Measurements from ENCODE around the gene PFKFB3.

DNA sequence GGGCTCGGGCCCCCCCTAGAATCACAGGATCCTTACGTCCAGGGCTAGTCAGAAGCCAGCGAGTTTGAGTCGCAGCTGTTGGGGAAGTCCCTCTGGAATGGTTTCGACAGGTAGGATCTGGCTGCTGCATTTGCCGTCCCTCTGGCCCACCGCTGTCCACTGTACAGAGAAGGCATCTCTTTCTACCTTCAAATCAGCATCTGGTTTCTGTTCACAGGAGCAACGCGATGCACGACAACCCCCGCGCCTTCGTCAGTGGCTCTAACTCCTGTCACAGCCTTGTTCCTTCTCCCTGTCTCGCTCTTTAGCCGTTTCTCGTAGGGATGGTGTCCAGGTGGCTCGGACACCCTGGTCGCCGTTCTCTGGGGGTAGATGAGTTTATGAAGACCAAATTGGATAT lies 11.2 kb upstream of the PFKFB3 start:
- TF ChIP-seq, protein P1, sequence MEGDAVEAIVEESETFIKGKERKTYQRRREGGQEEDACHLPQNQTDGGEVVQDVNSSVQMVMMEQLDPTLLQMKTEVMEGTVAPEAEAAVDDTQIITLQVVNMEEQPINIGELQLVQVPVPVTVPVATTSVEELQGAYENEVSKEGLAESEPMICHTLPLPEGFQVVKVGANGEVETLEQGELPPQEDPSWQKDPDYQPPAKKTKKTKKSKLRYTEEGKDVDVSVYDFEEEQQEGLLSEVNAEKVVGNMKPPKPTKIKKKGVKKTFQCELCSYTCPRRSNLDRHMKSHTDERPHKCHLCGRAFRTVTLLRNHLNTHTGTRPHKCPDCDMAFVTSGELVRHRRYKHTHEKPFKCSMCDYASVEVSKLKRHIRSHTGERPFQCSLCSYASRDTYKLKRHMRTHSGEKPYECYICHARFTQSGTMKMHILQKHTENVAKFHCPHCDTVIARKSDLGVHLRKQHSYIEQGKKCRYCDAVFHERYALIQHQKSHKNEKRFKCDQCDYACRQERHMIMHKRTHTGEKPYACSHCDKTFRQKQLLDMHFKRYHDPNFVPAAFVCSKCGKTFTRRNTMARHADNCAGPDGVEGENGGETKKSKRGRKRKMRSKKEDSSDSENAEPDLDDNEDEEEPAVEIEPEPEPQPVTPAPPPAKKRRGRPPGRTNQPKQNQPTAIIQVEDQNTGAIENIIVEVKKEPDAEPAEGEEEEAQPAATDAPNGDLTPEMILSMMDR (IDR thresholded peaks at IDR 0.05) = no peak
- no peak for TF ChIP-seq EZH2 (IDR thresholded peaks at IDR 0.05)

All from neural progenitor cell (in vitro differentiated cells).